HG03159 (cell line): ENCODE data around the gene LLCFC1.

Experiments used
- ATAC-seq: cut with Tn5 transposase; IDR thresholded peaks from one replicate; pipeline ENCODE4 v1.9.1; 2021; ENCODE audit warnings: mild to moderate bottlenecking, moderate library complexity; ENCODE audit not compliant: unreplicated experiment

The LLCFC1 gene

DNA sequence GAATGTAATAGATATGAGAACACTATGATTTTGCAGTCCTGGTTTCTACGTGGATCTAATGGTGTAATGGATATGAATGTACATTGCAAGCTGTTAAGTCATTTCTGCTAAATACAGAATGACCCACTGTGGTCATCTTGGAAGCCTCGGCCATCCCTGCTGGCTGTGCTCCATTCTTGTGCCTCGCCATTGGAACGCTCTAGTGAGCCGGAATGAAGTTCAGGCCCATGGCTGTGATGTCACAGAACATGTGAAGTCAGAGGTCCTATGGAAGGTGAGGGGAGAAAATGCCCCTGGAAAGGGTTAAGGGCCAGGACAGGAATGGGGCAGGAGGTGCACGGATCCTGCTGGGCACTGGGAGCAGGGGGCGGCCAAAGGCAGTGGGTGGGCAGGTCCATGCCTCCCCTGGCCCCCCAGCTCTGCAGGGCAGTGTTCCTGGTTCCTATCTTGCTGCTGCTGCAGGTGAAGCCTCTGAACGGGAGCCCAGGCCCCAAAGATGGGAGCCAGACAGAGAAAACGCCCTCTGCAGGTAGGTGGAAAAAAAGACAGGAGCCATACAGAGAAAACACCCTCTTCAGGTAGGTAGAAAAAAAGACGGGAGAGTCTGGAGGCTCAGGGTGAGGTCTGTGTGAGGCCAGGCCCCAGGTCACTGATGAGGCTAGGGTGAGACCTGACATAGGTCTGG is at the start of gene LLCFC1:
LLCFC1 (plus strand) TSS at position 259 of the 685 bp plus-strand sequence; CDS start at position 397, 138 bp downstream.
- no peak for ATAC-seq

DNA sequence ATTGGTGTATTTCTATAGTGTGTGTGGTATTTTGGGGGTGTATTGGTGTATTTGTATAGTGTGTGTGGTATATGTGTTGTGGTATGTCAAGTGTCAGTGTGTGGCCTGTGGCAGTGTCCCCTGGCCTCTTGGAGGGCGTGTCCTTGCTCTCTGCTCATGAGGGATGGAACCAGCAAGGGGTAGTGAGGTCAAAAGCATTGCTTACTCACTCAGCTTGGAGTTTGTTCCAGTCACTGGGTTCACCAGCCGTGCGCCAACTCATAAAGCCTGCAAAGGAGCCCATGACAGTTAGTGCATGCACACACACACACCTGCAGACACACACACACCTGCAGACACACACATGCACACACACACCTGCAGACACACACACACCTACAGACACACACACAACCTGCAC is 49.5 kb upstream of the LLCFC1 start:
- ATAC-seq, result no peak

DNA sequence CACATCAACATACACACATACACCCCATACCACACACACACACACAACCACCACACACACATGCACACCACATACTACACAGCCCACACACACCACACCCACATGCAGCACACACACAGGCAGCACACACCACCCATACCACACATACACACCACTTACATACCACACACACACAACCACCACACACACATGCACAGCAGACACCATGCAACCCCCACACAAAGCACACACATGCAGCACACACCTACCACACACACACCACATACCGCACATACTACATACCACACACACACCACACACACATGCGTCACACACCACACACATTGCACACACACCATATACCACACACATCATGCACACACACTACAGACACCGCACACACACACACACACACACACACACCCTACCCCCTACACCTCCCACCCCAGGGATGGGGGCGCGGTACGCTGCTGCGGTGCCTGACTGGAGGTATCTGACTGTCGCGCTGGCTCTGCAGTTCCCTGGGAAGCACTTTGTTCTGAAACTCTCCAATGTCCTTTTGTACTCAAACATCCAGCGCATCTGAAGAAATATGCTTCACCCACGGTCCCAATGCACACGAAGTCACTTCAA is 48.3 kb upstream of the LLCFC1 start:
- ATAC-seq, result no peak

DNA sequence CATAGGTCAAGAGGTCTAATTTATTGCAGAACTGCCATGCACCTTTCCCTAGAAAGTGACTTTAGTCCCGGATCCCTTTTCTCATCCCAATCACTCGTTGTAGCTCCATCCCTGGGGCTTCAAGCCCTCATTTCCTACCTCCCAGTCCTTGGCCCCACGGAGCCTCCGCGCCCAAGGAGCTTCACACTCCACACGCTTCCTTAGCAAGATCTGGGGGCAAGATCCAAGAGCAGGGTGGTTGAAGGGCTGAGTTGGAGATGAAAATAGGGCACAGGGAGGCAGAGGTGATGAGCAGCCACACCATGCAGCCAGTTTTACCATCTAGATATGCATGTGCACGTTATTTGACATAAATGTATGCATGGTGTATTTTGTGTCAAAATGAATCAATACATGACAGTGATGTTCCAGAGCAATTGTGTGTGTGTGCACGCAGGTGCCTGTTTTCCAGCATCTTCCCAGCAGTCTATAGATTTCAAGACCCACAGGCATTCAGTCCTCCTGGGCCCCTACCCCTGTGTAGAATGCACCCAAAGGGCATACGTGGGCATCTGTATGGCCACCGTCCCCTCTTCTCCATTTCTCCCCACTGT is 47.7 kb upstream of the LLCFC1 start:
- ATAC-seq, result no peak

DNA sequence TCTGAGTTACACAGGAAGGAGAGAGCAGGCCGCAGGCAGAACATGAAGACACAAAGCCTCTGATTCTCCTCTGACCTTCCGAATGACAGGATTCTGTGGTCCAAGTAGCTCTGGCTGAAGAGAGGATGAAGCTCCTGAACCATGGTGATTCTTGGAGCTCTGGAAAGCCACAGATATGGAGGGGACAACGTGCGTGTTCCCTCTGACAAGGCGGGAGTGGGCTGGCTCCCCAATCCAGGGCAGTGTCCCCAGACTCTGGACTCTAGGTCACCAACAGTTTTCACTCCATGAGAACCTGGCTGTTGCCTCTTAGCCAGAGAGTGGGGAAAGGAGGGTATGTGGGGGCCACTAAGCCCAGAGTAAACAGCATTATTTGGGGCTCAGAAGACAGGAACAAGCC is 46.3 kb upstream of the LLCFC1 start:
- no peak for ATAC-seq

DNA sequence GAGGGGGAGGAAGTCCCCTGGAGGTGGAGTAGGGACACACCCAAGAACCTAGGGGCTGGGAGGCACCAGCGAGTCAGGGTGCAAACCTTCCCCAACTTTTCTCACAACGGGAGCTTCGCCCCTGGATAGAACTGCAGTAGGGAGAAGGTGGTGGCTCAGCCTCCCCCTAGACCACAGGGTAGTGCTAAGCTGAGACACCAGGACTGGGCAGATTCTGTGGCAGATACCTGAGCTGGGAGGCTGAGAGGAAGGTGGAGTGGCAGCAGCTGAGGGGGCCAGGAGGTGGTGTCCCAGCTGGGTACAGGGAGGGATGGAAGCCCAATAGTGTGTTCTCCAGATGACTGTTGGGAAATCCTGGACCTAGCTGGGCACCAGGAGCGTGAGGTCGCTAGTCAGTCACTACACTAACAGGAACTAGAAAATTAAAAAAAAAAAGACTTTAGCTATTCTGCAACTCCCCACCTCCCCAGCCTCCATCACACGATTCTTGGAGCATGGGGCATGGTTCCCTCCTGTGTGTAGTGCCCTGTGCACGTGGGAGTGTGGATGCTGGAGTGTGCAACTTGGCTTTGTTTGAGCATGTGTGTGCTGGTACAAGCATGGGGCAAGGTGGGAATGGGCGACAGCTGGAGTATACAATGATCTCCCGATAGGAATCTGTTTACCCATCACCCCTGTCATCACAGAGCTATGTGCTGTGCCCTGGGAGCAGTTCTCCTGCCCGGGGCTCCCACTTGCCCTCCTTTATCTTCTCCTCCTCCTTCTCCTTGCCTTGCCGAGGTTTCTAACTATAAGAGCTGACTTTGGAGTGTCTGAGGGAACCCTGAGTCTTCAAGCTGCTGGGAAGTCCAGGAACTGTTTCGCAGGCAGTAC is 44.9 kb upstream of the LLCFC1 start:
- no peak for ATAC-seq

DNA sequence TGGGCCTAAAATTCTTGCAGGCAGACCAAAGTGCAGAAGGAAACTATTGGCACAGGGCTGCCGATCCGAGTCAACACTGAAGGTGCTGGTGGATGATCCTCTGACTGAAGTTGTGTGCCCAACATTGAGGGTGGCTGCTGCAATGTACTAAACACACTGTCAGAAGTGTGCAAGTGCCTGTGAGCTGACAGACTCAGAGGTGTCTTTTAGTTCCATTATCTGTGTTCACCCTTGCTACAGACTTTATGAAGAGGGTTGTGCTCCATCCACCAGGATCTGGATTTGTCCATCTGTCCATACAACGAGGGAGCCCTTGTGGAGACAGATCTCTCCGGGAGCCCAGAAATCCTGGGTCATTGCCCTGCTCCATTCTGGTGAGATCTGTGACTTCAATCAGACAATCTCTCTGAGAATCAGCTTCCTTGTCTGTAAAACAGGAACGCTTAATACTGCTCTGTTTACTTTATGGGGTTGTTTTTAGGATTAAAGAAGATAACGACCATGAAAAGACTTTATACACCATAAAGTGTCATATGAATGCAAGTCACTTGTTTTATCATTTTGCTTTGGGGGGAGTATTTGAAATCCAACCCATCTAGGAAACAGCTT is 44.2 kb upstream of the LLCFC1 start:
- no peak for ATAC-seq

DNA sequence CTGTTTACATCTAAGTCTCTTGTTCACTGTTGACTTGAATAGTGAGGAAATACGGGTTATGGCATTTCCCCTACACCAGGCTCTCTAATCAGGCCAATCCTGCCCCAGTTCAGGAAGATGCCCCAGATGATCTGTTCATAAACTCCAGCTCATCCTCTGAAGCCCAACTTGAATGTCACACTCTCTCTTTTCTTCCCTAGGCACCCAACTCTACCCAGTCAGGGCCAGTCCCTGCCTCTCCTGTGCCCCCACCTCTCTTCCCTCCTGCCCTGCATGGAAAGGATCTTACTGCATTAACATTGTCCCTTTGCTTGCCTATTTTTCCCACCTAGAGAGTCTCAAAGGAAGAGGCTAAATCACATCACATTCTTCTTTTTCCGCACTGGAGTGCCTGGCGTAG is 43.1 kb upstream of the LLCFC1 start:
- no peak for ATAC-seq

DNA sequence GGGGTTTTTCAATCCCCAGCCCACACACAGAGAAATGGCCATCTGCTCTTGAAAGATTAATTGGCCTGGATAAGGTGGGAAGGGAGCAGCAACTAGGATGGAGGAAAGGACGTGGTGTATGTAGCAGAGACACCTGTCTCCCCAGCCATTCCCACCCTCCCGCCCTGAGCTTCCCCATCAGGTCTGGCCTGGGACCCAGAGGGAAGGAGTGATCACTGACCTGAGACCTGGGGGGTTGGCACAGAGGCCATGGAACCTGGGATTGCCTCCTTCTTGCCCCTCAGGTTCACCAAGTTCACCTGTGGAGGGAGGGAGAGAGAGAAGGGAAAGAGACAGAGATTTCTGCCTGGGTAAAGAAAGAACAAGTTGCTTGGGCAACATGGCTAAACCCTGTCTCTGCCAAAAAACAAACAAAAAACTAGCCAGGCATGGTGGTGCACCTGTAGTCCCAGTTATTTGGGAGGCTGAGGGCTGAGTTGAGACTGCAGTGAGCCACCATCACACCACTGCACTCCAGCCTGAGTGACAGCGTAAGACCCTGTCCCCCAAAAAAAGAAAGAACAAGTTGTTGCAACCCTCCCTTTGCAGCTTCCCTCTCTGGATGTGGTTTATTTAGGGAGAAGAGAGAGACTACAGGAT is 42.4 kb upstream of the LLCFC1 start:
- no peak for ATAC-seq

DNA sequence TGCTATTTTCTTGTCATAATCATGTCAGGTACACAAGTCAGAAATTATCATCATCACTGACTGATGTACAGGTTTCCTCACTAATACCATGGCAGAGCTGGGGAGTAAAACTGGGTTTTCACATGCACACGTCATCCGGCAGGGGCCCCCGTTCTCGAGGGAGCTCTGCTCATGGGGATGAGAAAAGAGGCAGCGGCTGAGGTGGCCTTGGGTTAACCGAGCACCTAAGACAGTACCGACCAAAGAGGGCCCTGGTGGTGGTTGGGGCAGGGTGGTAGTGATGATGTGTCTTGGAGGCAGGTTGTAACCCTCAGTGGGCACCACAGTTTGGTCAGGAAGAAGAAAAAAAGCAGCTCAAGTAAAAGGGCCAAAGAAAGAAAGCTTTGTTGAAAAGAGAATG is 41.6 kb upstream of the LLCFC1 start:
- ATAC-seq, result no peak

DNA sequence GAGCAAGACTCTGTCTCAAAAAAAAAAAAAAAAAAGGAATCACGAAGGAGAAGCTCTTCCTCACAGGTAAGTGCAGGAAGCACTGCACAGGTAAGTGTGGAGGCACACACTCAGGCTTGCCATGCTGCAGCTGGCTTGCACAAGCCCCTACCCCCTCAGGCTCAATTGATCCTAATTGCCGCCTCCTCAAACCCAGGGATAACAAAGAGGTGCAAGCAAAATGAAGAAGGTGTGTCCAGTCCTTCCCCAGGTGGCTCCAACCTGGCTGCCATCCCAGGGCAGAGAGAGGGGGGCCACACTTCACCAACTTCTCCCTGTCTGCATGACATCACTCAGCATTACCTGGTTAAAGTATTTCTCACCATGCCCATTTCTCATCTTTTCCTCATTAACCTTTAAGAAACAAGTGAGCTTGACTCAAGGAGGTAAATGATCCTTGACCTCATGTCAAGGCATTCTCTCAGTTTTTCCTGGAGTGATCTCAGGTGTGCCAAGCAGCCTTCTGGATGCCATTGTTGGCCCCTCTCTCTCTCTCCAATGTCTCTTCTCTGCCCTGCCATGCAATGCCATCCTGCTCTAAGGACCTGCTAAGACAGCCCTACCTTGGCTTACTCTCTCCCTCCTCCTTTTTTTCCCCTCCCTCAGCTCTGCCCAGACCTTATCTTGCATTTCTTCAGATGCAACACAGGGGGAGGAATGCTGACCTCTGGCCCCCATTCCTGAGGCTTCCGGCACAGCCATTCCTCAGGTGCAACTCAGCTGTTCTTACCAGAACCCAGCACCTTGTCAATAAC is 40.7 kb upstream of the LLCFC1 start:
- no peak for ATAC-seq

DNA sequence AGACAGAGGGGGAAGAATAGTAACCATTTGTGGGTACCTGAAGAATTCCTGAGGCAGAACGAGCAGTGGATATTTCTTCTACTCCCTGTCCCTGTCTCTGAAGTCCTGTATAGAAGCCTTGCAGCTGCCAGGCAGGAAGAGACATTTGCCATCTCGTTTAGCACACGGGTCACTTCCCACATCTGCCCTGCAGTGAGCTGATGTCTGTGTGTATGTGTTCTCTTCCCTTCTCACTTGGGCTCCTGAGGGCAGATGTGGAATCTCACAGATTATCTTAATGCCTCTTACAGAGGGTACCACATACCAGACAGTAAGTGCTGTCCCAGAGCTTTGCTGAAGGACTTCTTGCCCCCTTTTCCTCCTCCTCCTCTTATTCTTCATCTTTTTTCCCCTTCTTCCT is 39.6 kb upstream of the LLCFC1 start:
- no peak for ATAC-seq

DNA sequence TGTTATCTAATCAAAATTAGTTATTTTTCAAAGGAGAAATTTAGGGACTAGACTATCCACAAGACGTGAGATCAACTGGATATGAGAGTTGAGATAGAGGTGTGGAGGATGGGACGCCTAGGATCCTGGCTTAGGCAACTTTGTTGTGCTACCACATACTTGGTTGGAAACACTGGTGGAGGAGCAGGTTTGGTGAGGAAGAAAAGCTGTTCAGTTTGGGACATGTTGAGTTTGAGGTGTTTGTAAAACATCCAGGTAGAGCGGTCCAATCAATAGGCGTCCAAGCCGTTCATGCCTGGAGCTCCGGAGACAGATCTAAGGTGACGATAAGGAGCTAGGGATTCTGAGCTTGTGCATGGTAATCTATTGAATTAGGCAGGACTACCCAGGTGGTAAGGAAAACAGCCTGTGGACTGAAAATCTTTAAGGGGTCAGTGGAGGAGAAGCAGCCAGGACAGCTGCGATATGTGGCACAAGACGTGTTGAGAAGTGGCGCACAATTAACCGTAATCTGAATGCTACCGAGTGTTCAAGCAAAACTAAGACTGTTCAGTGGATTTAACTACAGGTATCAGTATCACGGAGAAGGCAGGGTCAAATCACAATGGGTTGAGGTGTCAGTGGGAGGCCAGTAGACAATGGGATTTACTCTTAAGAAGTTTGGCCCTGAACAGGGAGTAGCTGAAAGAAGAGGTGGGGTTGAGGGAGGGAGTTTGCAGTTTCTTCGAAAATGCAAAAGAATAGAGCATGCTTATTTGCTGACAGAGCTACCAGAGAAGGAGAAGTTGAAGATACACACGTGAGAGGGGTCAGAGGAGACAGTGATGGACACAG is 37.6 kb upstream of the LLCFC1 start:
- no peak for ATAC-seq

DNA sequence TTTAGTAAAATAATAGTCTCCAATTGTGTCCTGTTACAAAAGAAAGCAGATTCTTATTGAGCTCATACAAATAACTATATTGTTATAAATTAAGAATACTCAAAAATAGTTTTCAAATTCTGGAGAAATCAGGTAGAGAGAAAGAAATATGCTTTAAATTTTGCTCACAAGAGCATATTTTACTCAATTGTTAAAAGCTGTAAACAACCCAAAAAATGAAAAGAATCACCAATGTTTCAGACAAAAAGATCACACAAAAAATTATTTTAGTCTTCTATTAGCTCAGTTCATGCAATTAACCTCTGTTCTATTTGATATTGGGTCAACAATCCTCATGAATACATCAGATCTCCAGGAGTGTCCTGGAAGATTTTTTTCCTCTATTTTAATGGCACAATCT is 35.2 kb upstream of the LLCFC1 start:
- no peak for ATAC-seq

DNA sequence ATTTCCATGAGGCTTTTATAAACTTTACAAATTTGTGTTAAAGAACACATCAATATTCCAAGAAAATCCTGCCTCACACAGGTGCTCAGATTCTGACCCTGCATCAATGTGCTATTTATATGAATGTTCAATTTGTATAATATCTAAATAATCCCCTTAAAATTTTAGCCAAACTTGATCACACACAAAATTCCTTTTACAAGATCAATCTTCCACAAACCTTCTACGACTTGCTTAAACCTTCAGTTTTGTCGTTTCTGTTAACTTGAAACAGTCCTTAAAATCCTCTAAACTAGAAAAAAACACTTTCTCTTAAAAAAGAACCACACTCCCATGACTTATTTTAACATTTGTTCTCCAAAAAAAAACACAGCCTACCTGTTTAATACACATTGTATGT is 33.5 kb upstream of the LLCFC1 start:
- no peak for ATAC-seq

DNA sequence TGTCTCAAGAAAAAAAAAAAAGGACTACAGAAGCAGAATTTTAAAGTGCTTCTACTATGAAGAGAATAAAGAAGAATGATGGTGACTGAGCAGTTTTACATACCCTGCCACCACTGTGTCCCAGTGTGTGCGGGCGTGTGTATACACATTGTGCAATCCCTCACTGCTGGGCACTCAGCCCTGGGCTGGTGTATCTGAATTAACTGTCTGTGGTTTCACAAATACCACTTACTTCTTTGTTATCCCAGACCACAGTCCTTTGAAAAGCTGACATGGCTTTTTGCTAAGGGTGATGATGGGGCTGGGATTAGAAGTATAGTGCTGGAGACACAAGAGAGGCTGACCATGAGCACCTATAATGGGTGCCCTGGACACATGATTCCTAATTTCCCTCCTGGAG is 32.6 kb upstream of the LLCFC1 start:
- ATAC-seq, result no peak

DNA sequence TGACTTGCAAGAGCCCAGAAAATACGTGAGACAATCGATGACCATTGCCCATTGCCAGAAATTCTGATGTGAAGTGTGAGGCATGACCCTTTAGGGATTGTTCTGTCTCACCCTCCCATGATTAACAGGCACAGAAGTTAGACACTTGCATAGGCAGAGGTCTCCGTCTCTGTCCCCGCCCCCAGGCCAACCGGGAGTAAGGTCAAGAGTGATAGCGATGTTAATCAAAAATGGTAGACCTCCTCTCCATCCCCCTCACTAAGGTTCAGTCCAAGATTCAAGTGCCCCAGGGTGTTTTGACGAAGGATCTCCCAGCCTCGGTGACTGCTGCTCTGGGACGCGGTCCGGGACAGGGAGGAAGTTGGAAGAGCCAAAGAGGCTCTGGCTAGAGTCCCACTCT is 31.0 kb upstream of the LLCFC1 start:
- no peak for ATAC-seq

DNA sequence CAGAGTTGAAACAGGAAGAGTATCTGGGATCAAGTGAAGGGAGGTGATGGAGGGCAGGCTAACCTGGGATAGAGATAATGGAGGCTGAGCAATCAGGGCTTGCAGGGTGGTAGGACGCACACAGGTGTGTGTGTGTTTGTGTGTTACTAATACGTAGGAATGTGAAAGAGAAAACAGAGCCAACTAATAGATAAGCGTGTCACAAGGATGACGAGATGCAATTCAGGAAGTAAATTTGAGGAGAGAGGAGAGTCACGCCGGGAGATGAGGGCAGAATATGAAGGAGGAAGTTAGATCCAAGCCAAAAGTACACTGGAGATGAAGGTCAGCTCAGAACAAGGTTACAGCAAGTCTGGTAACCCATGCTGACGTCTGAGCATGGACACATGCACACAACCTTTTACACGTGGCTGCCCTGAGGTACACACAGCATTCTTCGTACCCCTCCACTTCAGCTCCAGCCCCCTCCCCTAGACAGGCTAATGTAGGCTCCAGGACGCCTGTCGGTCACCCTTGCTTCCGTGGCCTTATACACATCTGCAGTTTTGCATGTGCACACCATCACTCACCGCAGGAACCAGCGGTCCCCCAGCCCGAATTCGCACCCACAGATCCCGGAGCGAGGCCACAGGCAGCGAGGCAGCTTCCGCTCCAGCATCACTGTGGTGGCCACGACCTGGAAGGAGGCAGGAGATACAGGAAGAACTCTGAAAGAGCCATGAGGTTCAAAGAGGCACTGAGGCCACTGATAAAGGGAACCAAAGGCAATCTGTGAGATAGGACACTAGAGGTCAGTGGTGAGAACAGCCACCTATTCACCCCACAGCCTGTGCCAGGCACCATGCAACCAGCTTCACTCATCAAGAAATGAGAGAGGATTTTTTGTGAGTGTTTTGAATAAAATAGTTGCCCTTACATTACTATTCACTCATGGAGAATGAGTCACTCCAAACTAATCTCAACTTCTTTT is 30.1 kb upstream of the LLCFC1 start:
- no peak for ATAC-seq
